GM21367 (cell line): Measurements from ENCODE around the gene MSANTD7.

ENCODE experiments used
- ATAC-seq: cut with Tn5 transposase; IDR thresholded peaks from one replicate; pipeline ENCODE4 v1.9.1; 2021; ENCODE audit not compliant: unreplicated experiment

MSANTD7 gene

DNA sequence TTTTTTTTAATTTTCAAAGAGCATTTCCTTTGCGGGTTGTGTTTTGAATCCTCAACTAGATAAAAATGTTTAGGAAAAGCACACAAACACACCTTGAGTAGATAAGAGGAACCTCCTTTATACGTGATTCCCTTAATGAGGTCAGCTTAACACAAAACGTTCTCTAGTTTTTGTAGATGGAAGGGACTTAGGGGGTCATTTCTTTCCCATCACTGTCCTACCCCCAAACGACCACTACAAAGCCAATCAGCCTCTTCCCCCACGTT, 41.8 kb downstream of the MSANTD7 start:
- no peak for ATAC-seq

DNA sequence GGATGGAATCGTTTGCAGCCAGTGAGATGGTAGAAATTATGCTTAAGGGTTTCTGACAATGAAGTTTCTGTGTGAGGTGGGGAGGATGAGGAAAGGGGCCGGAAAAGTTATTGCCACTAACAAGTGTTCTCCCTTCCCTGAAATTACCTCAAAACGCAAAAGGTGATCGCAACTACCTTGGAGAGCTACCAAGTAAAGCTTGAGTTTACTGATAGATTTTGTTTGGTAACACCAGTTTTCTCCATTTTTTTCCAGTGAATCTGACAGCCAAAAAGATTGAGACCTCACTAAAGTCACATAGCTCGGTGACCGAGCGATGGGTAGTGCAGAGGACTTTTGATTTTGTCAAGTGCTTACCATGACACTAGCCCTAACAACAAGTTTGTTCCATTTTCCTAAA, 42.1 kb downstream of the MSANTD7 start:
- ATAC-seq: no peak

DNA sequence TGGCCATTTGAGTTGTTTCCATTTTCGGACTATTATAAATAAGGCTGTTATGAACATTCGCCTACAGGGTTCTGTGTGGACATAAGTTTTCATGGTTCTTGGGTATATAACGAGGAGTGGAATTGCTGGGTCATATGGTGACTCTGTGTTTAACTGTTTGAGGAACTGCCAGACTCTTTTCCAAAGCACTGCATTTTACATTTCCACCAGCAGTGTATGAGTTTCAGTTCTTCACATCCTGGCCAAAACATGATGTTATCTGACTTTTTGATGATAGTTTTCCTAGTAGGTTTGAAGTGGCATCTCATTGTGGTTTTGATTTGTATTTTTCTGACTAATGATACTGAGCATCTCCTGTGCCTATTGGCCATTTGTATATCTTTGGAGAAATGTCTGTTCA, 46.0 kb downstream of the MSANTD7 start:
- ATAC-seq: no peak
